Measurements from ENCODE around the gene PI16. TPM values are rescaled to one million over a fixed set of nuclear protein-coding genes. Genes with fewer than 3 reads are reported as not detected.

Gene PI16
- total RNA-seq, 2 donors from 2014 or later = 7.9 to 18.0 TPM

GRCh38 chr6:36964349-36964748, 9.8 kb downstream of the PI16 start:
- H3K4me1 ChIP-seq (replicated peaks) = no peaks in the 10 kb centered on the region
- no peak for DNase-seq (ENCODE audit: low spot score)
- H3K27ac ChIP-seq = no peak overlapping the region
- TF ChIP-seq POLR2A (IDR thresholded peaks at IDR 0.05) = no peak
- no peak for TF ChIP-seq POLR2AphosphoS5 (IDR thresholded peaks at IDR 0.05)
- no peak for TF ChIP-seq CTCF (IDR thresholded peaks at IDR 0.05)
- WGBS = 79% methylated on average over 6 of the region's 6 CpGs
- H3K36me3 ChIP-seq = peaks cover 0 to 16% of the 10 kb centered on the region in 2 donors
- intact Hi-C loops (cut with DNase I) = no loop called here
- no peaks in the 10 kb centered on the region for H3K27me3 ChIP-seq (replicated peaks; ENCODE audit: insufficient read depth)
- no peaks in the 10 kb centered on the region for H3K9me3 ChIP-seq
- H3K4me3 ChIP-seq = no peak overlapping the region

DNA sequence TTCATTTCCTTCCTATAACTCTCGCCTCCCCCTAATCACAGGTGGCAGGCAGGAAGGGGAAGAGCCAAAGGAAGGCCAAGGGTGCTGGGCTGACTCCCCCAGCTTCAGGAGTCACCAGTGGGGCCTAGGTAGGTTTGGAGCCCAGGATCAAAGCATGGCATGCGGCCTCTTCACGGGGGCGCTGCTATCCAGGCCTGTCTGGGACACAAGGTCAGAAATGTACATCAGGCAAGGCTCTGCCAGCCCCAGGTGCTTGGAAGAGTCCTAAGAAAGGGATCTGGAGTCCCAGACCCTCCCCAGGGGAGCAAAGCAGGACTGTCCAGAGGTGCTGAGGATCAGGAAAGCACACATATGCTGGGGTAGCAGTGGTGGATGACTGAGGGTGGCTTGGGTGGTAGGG, 10.4 kb downstream of the PI16 start:
- H3K36me3 ChIP-seq = peaks cover under 1 to 22% of the 10 kb centered on the region in 2 donors
- H3K9me3 ChIP-seq = no peaks in the 10 kb centered on the region
- no peak overlapping the region for H3K4me3 ChIP-seq
- DNase-seq (ENCODE audit: low spot score) = no peak
- no peak overlapping the region for H3K27ac ChIP-seq
- H3K27me3 ChIP-seq (replicated peaks; ENCODE audit: insufficient read depth) = no peaks in the 10 kb centered on the region
- TF ChIP-seq CTCF (IDR thresholded peaks at IDR 0.05) = no peak
- TF ChIP-seq POLR2AphosphoS5 (IDR thresholded peaks at IDR 0.05) = no peak
- no peak for TF ChIP-seq POLR2A (IDR thresholded peaks at IDR 0.05)
- 84% methylated on average over 4 of the region's 4 CpGs for WGBS
- no peaks in the 10 kb centered on the region for H3K4me1 ChIP-seq (replicated peaks)
- intact Hi-C loops (cut with DNase I) = no loop called here

GRCh38 chr6:36967301-36967700, 12.8 kb downstream of the PI16 start:
- Histone ChIP-seq H3K4me1 (replicated peaks) (no peaks in the 10 kb centered on the region), H3K36me3 (peaks cover 19 to 27% of the 10 kb centered on the region in 2 donors), H3K27ac (no peak overlapping the region), H3K27me3 (replicated peaks; ENCODE audit: insufficient read depth) (no peaks in the 10 kb centered on the region), H3K9me3 (no peaks in the 10 kb centered on the region), H3K4me3 (no peak overlapping the region)
- DNase-seq (ENCODE audit: low spot score) = no peak
- 65% methylated on average over 3 of the region's 3 CpGs for WGBS
- intact Hi-C loops (cut with DNase I) = no loop called here
- no peak for TF ChIP-seq POLR2AphosphoS5 (IDR thresholded peaks at IDR 0.05)
- no peak for TF ChIP-seq POLR2A (IDR thresholded peaks at IDR 0.05)
- TF ChIP-seq CTCF (IDR thresholded peaks at IDR 0.05) = no peak

DNA sequence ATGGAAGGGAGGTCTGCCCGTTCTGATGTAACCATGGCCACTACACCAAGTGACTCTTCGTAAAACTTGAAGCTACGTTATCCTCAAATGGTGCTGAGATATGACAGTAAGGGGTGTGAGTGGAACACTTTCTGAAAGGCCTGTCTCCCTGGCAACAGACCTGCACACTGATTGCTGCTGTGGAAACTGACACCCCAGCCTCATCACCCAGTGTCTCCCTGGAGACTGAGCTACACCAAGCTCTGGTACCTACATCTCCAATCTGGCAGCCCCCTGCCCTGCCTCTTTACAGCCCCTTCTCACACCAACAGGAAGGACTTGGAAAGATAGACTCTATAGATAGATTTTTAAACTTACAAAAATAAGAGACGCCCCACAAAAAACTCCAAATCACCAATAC, 13.2 kb downstream of the PI16 start:
- no peak overlapping the region for H3K4me3 ChIP-seq
- peaks cover 20 to 27% of the 10 kb centered on the region in 2 donors for H3K36me3 ChIP-seq
- no peaks in the 10 kb centered on the region for H3K9me3 ChIP-seq
- 84% methylated on average over 4 of the region's 4 CpGs for WGBS
- intact Hi-C loops (cut with DNase I) = no loop called here
- no peaks in the 10 kb centered on the region for H3K4me1 ChIP-seq (replicated peaks)
- H3K27ac ChIP-seq = no peak overlapping the region
- TF ChIP-seq CTCF (IDR thresholded peaks at IDR 0.05) (no peak), POLR2A (IDR thresholded peaks at IDR 0.05) (no peak), POLR2AphosphoS5 (IDR thresholded peaks at IDR 0.05) (no peak)
- H3K27me3 ChIP-seq (replicated peaks; ENCODE audit: insufficient read depth) = no peaks in the 10 kb centered on the region
- DNase-seq (ENCODE audit: low spot score) = no peak

DNA sequence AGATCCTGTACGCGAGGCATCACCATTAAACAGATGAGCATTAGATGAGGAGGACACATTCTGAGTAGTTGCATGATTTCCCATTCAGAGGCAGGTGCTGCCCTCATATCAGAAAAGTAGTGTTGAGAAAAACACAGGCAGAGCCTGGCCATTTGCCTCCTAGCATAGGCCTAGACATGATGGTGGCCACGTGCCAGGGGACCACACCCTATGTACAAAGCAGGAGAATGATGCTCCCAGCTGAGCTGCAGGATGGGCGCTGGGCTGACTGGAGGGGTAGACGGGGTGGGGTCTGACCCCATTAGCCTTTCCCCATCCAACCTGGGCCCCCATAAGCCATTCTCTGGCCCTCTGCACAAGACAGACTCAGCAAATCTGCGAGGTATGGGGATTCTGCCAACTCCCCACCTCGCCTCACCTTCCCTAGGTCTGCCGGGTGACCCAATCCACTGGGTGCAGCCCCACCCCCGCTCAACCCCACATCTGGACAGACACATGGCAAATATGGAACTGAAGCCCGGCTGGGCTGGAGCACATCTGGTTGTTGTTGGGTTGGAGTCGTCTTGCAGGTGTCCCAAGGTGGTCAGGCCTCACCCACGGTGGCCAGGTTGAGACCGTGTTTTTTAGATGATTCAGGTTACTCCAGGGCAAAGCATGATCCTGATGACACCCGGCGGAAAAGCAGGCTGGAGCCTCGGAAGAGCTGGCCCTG, 13.9 kb downstream of the PI16 start:
- Histone ChIP-seq H3K4me3 (no peak overlapping the region), H3K9me3 (no peaks in the 10 kb centered on the region), H3K4me1 (replicated peaks) (no peaks in the 10 kb centered on the region), H3K27me3 (replicated peaks; ENCODE audit: insufficient read depth) (no peaks in the 10 kb centered on the region), H3K36me3 (peaks cover 21 to 27% of the 10 kb centered on the region in 2 donors), H3K27ac (no peak overlapping the region)
- intact Hi-C loops (cut with DNase I) = no loop called here
- peak; percentile 54 for DNase-seq (ENCODE audit: low spot score)
- 70% methylated on average over 16 of the region's 16 CpGs for WGBS
- TF ChIP-seq POLR2AphosphoS5 (IDR thresholded peaks at IDR 0.05) (no peak), POLR2A (IDR thresholded peaks at IDR 0.05) (no peak)
